Astrocyte (in vitro differentiated cells and primary cell): ENCODE results near the gene CCDC88B. TPM values are rescaled to one million over a fixed set of nuclear protein-coding genes. Genes with fewer than 3 reads are reported as not detected.
"Not testable (repeated sequence)": the region's sequence is repeated elsewhere in the genome, so short reads cannot be mapped to it uniquely, and the experiment has no call there.

ENCODE experiments used
- DNase-seq: peaks from one replicate; pipeline ENCODE4 v3.0.0-alpha.2; 2010; ENCODE audit warnings: low read depth
- FAIRE-seq: peaks from 2 replicates; lab custom pipeline; 2011; peaks lifted over from hg19 to GRCh38; lab: Jason Lieb, UNC
- H2AFZ ChIP-seq: 2 replicates; pipeline ENCODE4 v1.6.0; 2012; ENCODE audit warnings: low read depth, low read length, inconsistent platforms
- H3K27ac ChIP-seq: 2 replicates; pipeline ENCODE4 v1.5.1; 2011; ENCODE audit warnings: low read depth, low read length, inconsistent platforms
- H3K27me3 ChIP-seq: 2 replicates; pipeline ENCODE4 v1.6.0; 2011; ENCODE audit warnings: low read length, inconsistent platforms; ENCODE audit not compliant: insufficient read depth
- H3K36me3 ChIP-seq: 2 replicates; pipeline ENCODE4 v1.5.1; 2011; ENCODE audit warnings: low read length, inconsistent platforms; ENCODE audit not compliant: insufficient read depth
- H3K4me1 ChIP-seq: 2 replicates; pipeline ENCODE4 v1.5.1; 2011; ENCODE audit warnings: low read length, inconsistent platforms; ENCODE audit not compliant: insufficient read depth
- H3K4me2 ChIP-seq: 2 replicates; pipeline ENCODE4 v1.6.0; 2012; ENCODE audit warnings: low read length, inconsistent platforms
- H3K4me3 ChIP-seq: 2 replicates; pipeline ENCODE4 v1.5.1; 2011; ENCODE audit warnings: low read depth, mild to moderate bottlenecking, low read length, inconsistent platforms; ENCODE audit not compliant: insufficient read depth
- H3K79me2 ChIP-seq: 2 replicates; pipeline ENCODE4 v1.6.0; 2012; ENCODE audit warnings: mild to moderate bottlenecking, low read length, inconsistent platforms; ENCODE audit not compliant: insufficient read depth
- H3K9ac ChIP-seq: 2 replicates; pipeline ENCODE4 v1.6.0; 2012; ENCODE audit warnings: mild to moderate bottlenecking, low read length, inconsistent platforms
- H3K9me3 ChIP-seq: 2 replicates; pipeline ENCODE4 v1.5.1; 2012; ENCODE audit warnings: low read depth, mild to moderate bottlenecking, low read length, inconsistent platforms; ENCODE audit not compliant: insufficient read depth
- H4K20me1 ChIP-seq: 2 replicates; pipeline ENCODE4 v1.6.0; 2012; ENCODE audit warnings: low read length, inconsistent platforms; ENCODE audit not compliant: insufficient read depth
- H3K27ac Mint-ChIP-seq: one replicate; pipeline ENCODE4 v1.8.0; 2021; ENCODE audit warnings: mild to moderate bottlenecking, mixed read lengths; ENCODE audit not compliant: unreplicated experiment
- H3K27me3 Mint-ChIP-seq: one replicate; pipeline ENCODE4 v1.8.0; 2021; ENCODE audit warnings: low read depth, mixed read lengths; ENCODE audit not compliant: unreplicated experiment
- H3K36me3 Mint-ChIP-seq: one replicate; pipeline ENCODE4 v1.8.0; 2021; ENCODE audit warnings: low read depth, mixed read lengths; ENCODE audit not compliant: unreplicated experiment
- H3K4me1 Mint-ChIP-seq: one replicate; pipeline ENCODE4 v1.8.0; 2021; ENCODE audit warnings: low read depth, mixed read lengths; ENCODE audit not compliant: unreplicated experiment
- H3K4me3 Mint-ChIP-seq: one replicate; pipeline ENCODE4 v1.8.0; 2021; ENCODE audit warnings: mild to moderate bottlenecking, moderate library complexity, mixed read lengths; ENCODE audit not compliant: unreplicated experiment
- H3K9me3 Mint-ChIP-seq: one replicate; pipeline ENCODE4 v1.8.0; 2021; ENCODE audit warnings: mild to moderate bottlenecking, mixed read lengths; ENCODE audit not compliant: unreplicated experiment
- CTCF ChIP-seq: IDR thresholded peaks from 2 replicates; pipeline ENCODE4 v1.5.1; 2011; ENCODE audit warnings: low read depth, mild to moderate bottlenecking, inconsistent platforms, low read length, moderate library complexity; ENCODE audit not compliant: insufficient read depth
- EZH2 ChIP-seq: IDR thresholded peaks from 2 replicates; pipeline ENCODE4 v1.6.1; 2012; ENCODE audit warnings: mild to moderate bottlenecking, low read length, inconsistent platforms; ENCODE audit not compliant: insufficient read depth
- total RNA-seq: library from RNA; stranded (reverse); gene quantifications from 2 replicates; pipeline ENCODE4 v1.2.1, GENCODE V29; 2021

CCDC88B gene
- total RNA-seq, 1 donor from 2014 or later: 1.2 TPM

GRCh38 chr11:64314805-64315561 is 25.0 kb upstream of the CCDC88B start:
- DNase-seq: no peak
- no peaks in the 10 kb centered on the region for H3K9me3 Mint-ChIP-seq

GRCh38 chr11:64315667-64316526 is 24.1 kb upstream of the CCDC88B start:
- Mint-ChIP-seq H3K4me1 (peaks cover 15% of the 10 kb centered on the region), H3K27ac (peak overlapping the region; percentile 95), H3K36me3 (peaks cover 19% of the 10 kb centered on the region), H3K4me3 (peak overlapping the region; percentile 96)
- H3K27me3 Mint-ChIP-seq, H2AFZ ChIP-seq, H3K4me3 ChIP-seq, H4K20me1 ChIP-seq, H3K9me3 Mint-ChIP-seq, H3K36me3 ChIP-seq, FAIRE-seq, H3K4me1 ChIP-seq, H3K9me3 ChIP-seq, DNase-seq, H3K27ac ChIP-seq, H3K9ac ChIP-seq, H3K27me3 ChIP-seq: not testable (repeated sequence)
- H3K4me2 ChIP-seq: peak overlapping the region; percentile 99
- peaks cover 31% of the 10 kb centered on the region for H3K79me2 ChIP-seq

More at GRCh38 chr11:64314805-64315561, 25.0 kb upstream of the CCDC88B start:
- no peak for FAIRE-seq
- Mint-ChIP-seq H3K36me3 (peaks cover 12% of the 10 kb centered on the region), H3K27me3 (no peaks in the 10 kb centered on the region), H3K27ac (no peak overlapping the region), H3K4me1 (peaks cover 12% of the 10 kb centered on the region), H3K4me3 (no peak overlapping the region)
- Histone ChIP-seq H3K4me2 (no peak overlapping the region), H4K20me1 (no peaks in the 10 kb centered on the region), H3K9ac (no peak overlapping the region), H3K9me3 (no peaks in the 10 kb centered on the region), H3K4me1 (peaks cover 4% of the 10 kb centered on the region), H2AFZ (no peak overlapping the region), H3K79me2 (peaks cover 33% of the 10 kb centered on the region), H3K27ac (no peak overlapping the region), H3K36me3 (no peaks in the 10 kb centered on the region), H3K4me3 (no peak overlapping the region), H3K27me3 (no peaks in the 10 kb centered on the region)
- no peak for TF ChIP-seq CTCF
- no peak for TF ChIP-seq EZH2

- H2AFZ ChIP-seq: peak overlapping the region; percentile 82
- TF ChIP-seq CTCF: no peak
- TF ChIP-seq EZH2: no peak
- H3K4me2 ChIP-seq: peak overlapping the region; percentile 99
- H3K27me3 ChIP-seq: no peaks in the 10 kb centered on the region
- H3K79me2 ChIP-seq: peaks cover 28% of the 10 kb centered on the region
- peak overlapping the region; percentile 94 for H3K27ac ChIP-seq
- DNase-seq (no peak), FAIRE-seq (no peak)
- H3K9me3 Mint-ChIP-seq: no peaks in the 10 kb centered on the region
- H3K36me3 Mint-ChIP-seq: peaks cover 24% of the 10 kb centered on the region
- H3K4me1 Mint-ChIP-seq: peaks cover 17% of the 10 kb centered on the region
- no peaks in the 10 kb centered on the region for H3K9me3 ChIP-seq
- H3K4me3 Mint-ChIP-seq: peak overlapping the region; percentile 96
- H4K20me1 ChIP-seq: peaks cover 16% of the 10 kb centered on the region
- peaks cover 3% of the 10 kb centered on the region for H3K36me3 ChIP-seq
- H3K4me3 ChIP-seq: peak overlapping the region; percentile 84
- no peaks in the 10 kb centered on the region for H3K27me3 Mint-ChIP-seq
- peaks cover 7% of the 10 kb centered on the region for H3K4me1 ChIP-seq
- peak overlapping the region; percentile 95 for H3K27ac Mint-ChIP-seq
- H3K9ac ChIP-seq: peak overlapping the region; percentile 91
These were observed 23.2 kb upstream of the CCDC88B start for GRCh38 chr11:64316672-64317324.
